HCT116 (cell line): Measurements from ENCODE around the gene WDFY2. TPM values are rescaled to one million over a fixed set of nuclear protein-coding genes. Genes with fewer than 3 reads are reported as not detected.

Source experiments
- ATAC-seq: fragments of 200-7000 bp; cut with Tn5 transposase; 2 replicates; pipeline ENCODE4 v1.9.1; 2020; ENCODE audit warnings: mild to moderate bottlenecking, moderate library complexity
- BruUV-seq: library from RNA; stranded (reverse); fragments of 400-500 nt; replicated peaks from 2 replicates; lab custom pipeline; 2021; lab: Mats Ljungman, UMichigan
- CTCF ChIA-PET: fragments of 300-600 bp; sonication (Branson Sonifier 250); formaldehyde crosslinking; loops from one replicate; lab custom pipeline; 2021; ENCODE audit warnings: antibody characterized with exemption; lab: Charles Lee
- POLR2A ChIA-PET: fragments of 300-600, 350-600 bp; sonication (Branson Sonifier 250); formaldehyde crosslinking; loops from one replicate; lab custom pipeline; 2021; ENCODE audit warnings: antibody characterized with exemption; lab: Charles Lee
- RAD21 ChIA-PET, 2 experiments: fragments of 300-600 bp; sonication (Branson Sonifier 250); formaldehyde crosslinking; loops; one replicate each; lab custom pipeline; 2023; ENCODE audit warnings: low total read pairs in 2 of 2; ENCODE audit not compliant: uncharacterized antibody in 2 of 2, unreplicated experiment in 2 of 2, low non-redundant PET in 1 of 2; lab: Charles Lee
- DNase-seq: peaks from one replicate; pipeline ENCODE4 v3.0.0-alpha.2; 2010; ENCODE audit warnings: low read depth, low spot score
- H2AFZ ChIP-seq: fragments of 200-600 bp; shearing (Covaris generic), sonication (generic); 2 replicates; pipeline ENCODE4 v1.6.1; 2017; ENCODE audit warnings: low read depth, mixed run types, mixed read lengths, antibody characterized with exemption, low read length; ENCODE audit not compliant: poor library complexity, severe bottlenecking
- H3K27ac ChIP-seq: 2 replicates; pipeline ENCODE4 v1.5.1; 2012; ENCODE audit warnings: low read depth, low read length
- H3K27me3 ChIP-seq: fragments of 200-600 bp; sonication (generic); 2 replicates; pipeline ENCODE4 v1.6.1; 2016; ENCODE audit warnings: mixed run types, low read length, mixed read lengths; ENCODE audit not compliant: insufficient read depth
- H3K36me3 ChIP-seq, 2 experiments: fragments of 200-500 bp in 1 of 2; fragments of 200-600 bp in 1 of 2; sonication (Bioruptor generic) in 1 of 2; sonication (generic) in 1 of 2; 2 replicates each; pipeline versions ENCODE4 v1.5.1 to v1.6.1; 2014 to 2016; ENCODE audit warnings: low read length in 2 of 2, inconsistent platforms in 1 of 2, mixed read lengths in 1 of 2, mixed run types in 1 of 2; ENCODE audit not compliant: insufficient read depth in 2 of 2, control insufficient read depth in 1 of 2
- H3K4me1 ChIP-seq, 2 experiments: fragments of 200-600 bp in 1 of 2; sonication (generic) in 1 of 2; 2 replicates each; pipeline versions ENCODE4 v1.5.1 to v1.6.1; 2012 to 2017; ENCODE audit warnings: low read length in 2 of 2, inconsistent platforms in 1 of 2, mild to moderate bottlenecking in 1 of 2, mixed read lengths in 1 of 2, mixed run types in 1 of 2, moderate library complexity in 1 of 2; ENCODE audit not compliant: insufficient read depth in 2 of 2, control insufficient read depth in 1 of 2
- H3K4me2 ChIP-seq: fragments of 200-600 bp; sonication (generic); 2 replicates; pipeline ENCODE4 v1.6.1; 2017; ENCODE audit warnings: mixed run types, low read length, mixed read lengths
- H3K4me3 ChIP-seq, 2 experiments: fragments of 200-600 bp in 1 of 2; sonication (generic) in 1 of 2; replicated peaks in 1 of 2; 2 replicates each; pipeline ENCODE4 v1.5.1; 2011 to 2016; ENCODE audit warnings: low read length in 2 of 2, control low read depth in 1 of 2, low read depth in 1 of 2, mild to moderate bottlenecking in 1 of 2, mixed read lengths in 1 of 2, mixed run types in 1 of 2
- H3K79me2 ChIP-seq: fragments of 200-600 bp; sonication (generic); 2 replicates; pipeline ENCODE4 v1.6.1; 2017; ENCODE audit warnings: mild to moderate bottlenecking, mixed run types, low read length, moderate library complexity, mixed read lengths; ENCODE audit not compliant: insufficient read depth
- H3K9ac ChIP-seq: fragments of 200-600 bp; sonication (generic); 2 replicates; pipeline ENCODE4 v1.6.1; 2016; ENCODE audit warnings: low read length, mixed read lengths
- H3K9me2 ChIP-seq: fragments of 200-600 bp; sonication (generic), shearing (Covaris generic); 2 replicates; pipeline ENCODE4 v1.6.1; 2017; ENCODE audit warnings: mixed run types, mild to moderate bottlenecking, moderate library complexity; ENCODE audit not compliant: insufficient read depth
- H3K9me3 ChIP-seq, 2 experiments: fragments of 200-500 bp in 1 of 2; fragments of 200-600 bp in 1 of 2; sonication (Bioruptor generic) in 1 of 2; sonication (generic) in 1 of 2; 2 replicates each; pipeline ENCODE4 v1.6.1; 2014 to 2017; ENCODE audit warnings: low read length in 2 of 2, mixed read lengths in 2 of 2, inconsistent platforms in 1 of 2, low read depth in 1 of 2, mild to moderate bottlenecking in 1 of 2, mixed run types in 1 of 2, moderate library complexity in 1 of 2; ENCODE audit not compliant: control insufficient read depth in 1 of 2, insufficient read depth in 1 of 2
- H4K20me1 ChIP-seq: fragments of 200-600 bp; sonication (generic), shearing (Covaris generic); 2 replicates; pipeline ENCODE4 v1.6.1; 2017; ENCODE audit warnings: mixed run types, mild to moderate bottlenecking, moderate library complexity; ENCODE audit not compliant: insufficient read depth
- CBX3 ChIP-seq: IDR thresholded peaks from 2 replicates; pipeline ENCODE4 v1.6.1; 2012; ENCODE audit warnings: low read depth
- EGR1 ChIP-seq: IDR thresholded peaks from 2 replicates; pipeline ENCODE4 v1.6.1; 2012; ENCODE audit warnings: low read depth
- ELF1 ChIP-seq: IDR thresholded peaks from 2 replicates; pipeline ENCODE4 v1.6.1; 2012; ENCODE audit warnings: low read depth, borderline replicate concordance
- EZH2 ChIP-seq: fragments of 200-600 bp; sonication (generic); IDR thresholded peaks from 2 replicates; pipeline ENCODE4 v1.6.1; 2017; ENCODE audit warnings: antibody characterized with exemption, mixed run types
- EZH2phosphoT487 ChIP-seq: fragments of 200-600 bp; IDR thresholded peaks from 2 replicates; pipeline ENCODE4 v1.6.1; 2018; ENCODE audit warnings: antibody characterized with exemption, borderline replicate concordance
- FOSL1 ChIP-seq: IDR thresholded peaks from 2 replicates; pipeline ENCODE4 v1.6.1; 2012; ENCODE audit warnings: low read depth
- POLR2A ChIP-seq: IDR thresholded peaks from 2 replicates; pipeline ENCODE4 v1.7.0; 2011; ENCODE audit warnings: borderline replicate concordance; ENCODE audit not compliant: insufficient read depth, insufficient read length; ENCODE audit errors: extremely low read depth
- POLR2AphosphoS5 ChIP-seq: IDR thresholded peaks from 2 replicates; pipeline ENCODE4 v1.6.1; 2011; ENCODE audit warnings: mild to moderate bottlenecking, low read depth, low read length, moderate library complexity
- RAD21 ChIP-seq: IDR thresholded peaks from 2 replicates; pipeline ENCODE4 v1.6.1; 2012; ENCODE audit warnings: low read depth, mild to moderate bottlenecking
- SIN3A ChIP-seq: IDR thresholded peaks from 2 replicates; pipeline ENCODE4 v1.6.1; 2012; ENCODE audit warnings: low read depth
- SP1 ChIP-seq: IDR thresholded peaks from 2 replicates; pipeline ENCODE4 v1.6.1; 2012; ENCODE audit warnings: low read depth
- SRF ChIP-seq: IDR thresholded peaks from 2 replicates; pipeline ENCODE4 v1.6.1; 2012; ENCODE audit warnings: low read depth
- YY1 ChIP-seq: IDR thresholded peaks from 2 replicates; pipeline ENCODE4 v1.6.1; 2011; ENCODE audit warnings: low read length, low read depth, moderate library complexity, mild to moderate bottlenecking; ENCODE audit not compliant: insufficient replicate concordance; ENCODE audit errors: extremely low read depth
- ZFX ChIP-seq: fragments of 450-650 bp; IDR thresholded peaks from 2 replicates; pipeline ENCODE4 v1.6.1; 2017
- ZNF274 ChIP-seq: fragments of 200-500 bp; sonication (Bioruptor generic); IDR thresholded peaks from 2 replicates; pipeline ENCODE4 v1.6.1; 2014; ENCODE audit warnings: mild to moderate bottlenecking, low read depth, low read length, inconsistent platforms
- intact Hi-C: fragments of 100-400 bp; cut with micrococcal nuclease; formaldehyde crosslinking; loops from 2 replicates; pipeline ENCODE4 v1.10.0; 2022
- total RNA-seq: library from RNA; stranded (reverse); gene quantifications from one replicate; pipeline ENCODE4 v1.2.1, GENCODE V29; 2021; ENCODE audit not compliant: unreplicated experiment
- TF ChIP-seq, protein P1 (sequence below): IDR thresholded peaks from 2 replicates; pipeline ENCODE4 v1.6.1; 2012
- TF ChIP-seq, protein P2 (sequence below): IDR thresholded peaks from 2 replicates; pipeline ENCODE4 v1.6.1; 2012
- TF ChIP-seq, protein P3 (sequence below): IDR thresholded peaks from 2 replicates; pipeline ENCODE4 v1.6.1; 2012; ENCODE audit warnings: low read depth
- TF ChIP-seq, protein P4 (sequence below), 3 experiments: fragments of 200-600 bp in 1 of 3; sonication (generic) in 1 of 3; IDR thresholded peaks in 2 of 3; conservative IDR thresholded peaks in 1 of 3; 2 replicates each; pipeline ENCODE4 v1.5.1; 2012 to 2017; ENCODE audit warnings: low read depth in 2 of 3, low read length in 2 of 3, antibody characterized with exemption in 1 of 3, borderline replicate concordance in 1 of 3, control low read depth in 1 of 3, mild to moderate bottlenecking in 1 of 3, mixed read lengths in 1 of 3, mixed run types in 1 of 3, moderate library complexity in 1 of 3; ENCODE audit not compliant: insufficient read depth in 1 of 3
- TF ChIP-seq, protein P5 (sequence below): IDR thresholded peaks from 2 replicates; pipeline ENCODE4 v1.6.1; 2011; ENCODE audit warnings: mild to moderate bottlenecking, low read length, moderate library complexity; ENCODE audit not compliant: insufficient replicate concordance; ENCODE audit errors: extremely low read depth

WDFY2 gene
- total RNA-seq, 1 experiment from 2014 or later: 6.1 TPM

DNA sequence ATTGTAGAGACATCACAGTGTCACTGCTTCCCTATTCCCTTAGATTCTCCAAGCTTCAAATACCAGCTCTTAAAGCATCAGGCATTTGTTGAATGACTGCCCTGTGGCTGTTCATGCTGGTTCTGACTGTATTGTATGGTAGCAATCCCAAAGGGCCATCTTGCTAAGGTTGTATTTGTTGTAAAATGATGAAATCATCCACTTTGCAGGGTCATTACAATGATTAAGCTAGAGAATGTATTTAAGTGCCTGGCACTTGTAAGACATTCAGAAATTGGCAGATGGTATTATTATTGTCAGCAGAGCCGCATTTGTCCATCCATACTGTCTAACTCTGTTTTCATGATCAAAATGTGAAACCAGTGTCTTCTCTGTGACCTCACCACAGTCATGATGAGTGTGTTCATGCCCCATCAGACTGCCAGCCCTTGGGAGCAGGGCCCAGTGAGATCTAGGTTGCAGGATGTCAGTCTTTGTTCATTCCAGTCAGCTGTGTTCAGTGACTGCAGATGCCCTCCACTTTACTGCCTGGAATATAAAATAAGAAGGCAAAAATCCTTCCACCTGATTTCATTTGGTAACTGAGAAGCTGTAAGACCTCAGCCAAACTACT, 133.6 kb downstream of the WDFY2 start:
- RAD21 ChIA-PET: no interaction called here
- H3K9ac ChIP-seq: no peak overlapping the region

More for the DNA sequence above, 133.6 kb downstream of the WDFY2 start:
- Histone ChIP-seq H3K4me3 (no peak overlapping the region), H3K36me3 (no peaks in the 10 kb centered on the region), H4K20me1 (no peaks in the 10 kb centered on the region), H3K4me2 (no peak overlapping the region), H3K79me2 (no peaks in the 10 kb centered on the region), H3K9me3 (no peaks in the 10 kb centered on the region), H3K27me3 (no peaks in the 10 kb centered on the region), H3K27ac (no peak overlapping the region), H3K9me2 (no peaks in the 10 kb centered on the region), H3K4me1 (peaks cover 3 to 16% of the 10 kb centered on the region in 2 experiments; a peak in 2 of 4 replicates), H2AFZ (no peak overlapping the region)
- intact Hi-C loops: no loop called here
- BruUV-seq: no TSS peak
- DNase-seq (no peak), ATAC-seq (no peak)
- POLR2A ChIA-PET: no interaction called here
- TF ChIP-seq POLR2AphosphoS5 (no peak), ZNF274 (no peak), FOSL1 (no peak), ELF1 (no peak), YY1 (no peak), SRF (no peak), EGR1 (no peak), RAD21 (no peak), EZH2 (no peak), POLR2A (no peak), ZFX (no peak), EZH2phosphoT487 (no peak), SIN3A (no peak), SP1 (no peak), CBX3 (no peak)
- TF ChIP-seq, protein P1, sequence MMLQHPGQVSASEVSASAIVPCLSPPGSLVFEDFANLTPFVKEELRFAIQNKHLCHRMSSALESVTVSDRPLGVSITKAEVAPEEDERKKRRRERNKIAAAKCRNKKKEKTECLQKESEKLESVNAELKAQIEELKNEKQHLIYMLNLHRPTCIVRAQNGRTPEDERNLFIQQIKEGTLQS: no peak
- TF ChIP-seq, protein P2, sequence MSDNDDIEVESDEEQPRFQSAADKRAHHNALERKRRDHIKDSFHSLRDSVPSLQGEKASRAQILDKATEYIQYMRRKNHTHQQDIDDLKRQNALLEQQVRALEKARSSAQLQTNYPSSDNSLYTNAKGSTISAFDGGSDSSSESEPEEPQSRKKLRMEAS: no peak
- TF ChIP-seq, protein P3, sequence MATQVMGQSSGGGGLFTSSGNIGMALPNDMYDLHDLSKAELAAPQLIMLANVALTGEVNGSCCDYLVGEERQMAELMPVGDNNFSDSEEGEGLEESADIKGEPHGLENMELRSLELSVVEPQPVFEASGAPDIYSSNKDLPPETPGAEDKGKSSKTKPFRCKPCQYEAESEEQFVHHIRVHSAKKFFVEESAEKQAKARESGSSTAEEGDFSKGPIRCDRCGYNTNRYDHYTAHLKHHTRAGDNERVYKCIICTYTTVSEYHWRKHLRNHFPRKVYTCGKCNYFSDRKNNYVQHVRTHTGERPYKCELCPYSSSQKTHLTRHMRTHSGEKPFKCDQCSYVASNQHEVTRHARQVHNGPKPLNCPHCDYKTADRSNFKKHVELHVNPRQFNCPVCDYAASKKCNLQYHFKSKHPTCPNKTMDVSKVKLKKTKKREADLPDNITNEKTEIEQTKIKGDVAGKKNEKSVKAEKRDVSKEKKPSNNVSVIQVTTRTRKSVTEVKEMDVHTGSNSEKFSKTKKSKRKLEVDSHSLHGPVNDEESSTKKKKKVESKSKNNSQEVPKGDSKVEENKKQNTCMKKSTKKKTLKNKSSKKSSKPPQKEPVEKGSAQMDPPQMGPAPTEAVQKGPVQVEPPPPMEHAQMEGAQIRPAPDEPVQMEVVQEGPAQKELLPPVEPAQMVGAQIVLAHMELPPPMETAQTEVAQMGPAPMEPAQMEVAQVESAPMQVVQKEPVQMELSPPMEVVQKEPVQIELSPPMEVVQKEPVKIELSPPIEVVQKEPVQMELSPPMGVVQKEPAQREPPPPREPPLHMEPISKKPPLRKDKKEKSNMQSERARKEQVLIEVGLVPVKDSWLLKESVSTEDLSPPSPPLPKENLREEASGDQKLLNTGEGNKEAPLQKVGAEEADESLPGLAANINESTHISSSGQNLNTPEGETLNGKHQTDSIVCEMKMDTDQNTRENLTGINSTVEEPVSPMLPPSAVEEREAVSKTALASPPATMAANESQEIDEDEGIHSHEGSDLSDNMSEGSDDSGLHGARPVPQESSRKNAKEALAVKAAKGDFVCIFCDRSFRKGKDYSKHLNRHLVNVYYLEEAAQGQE: no peak
- TF ChIP-seq, protein P4, sequence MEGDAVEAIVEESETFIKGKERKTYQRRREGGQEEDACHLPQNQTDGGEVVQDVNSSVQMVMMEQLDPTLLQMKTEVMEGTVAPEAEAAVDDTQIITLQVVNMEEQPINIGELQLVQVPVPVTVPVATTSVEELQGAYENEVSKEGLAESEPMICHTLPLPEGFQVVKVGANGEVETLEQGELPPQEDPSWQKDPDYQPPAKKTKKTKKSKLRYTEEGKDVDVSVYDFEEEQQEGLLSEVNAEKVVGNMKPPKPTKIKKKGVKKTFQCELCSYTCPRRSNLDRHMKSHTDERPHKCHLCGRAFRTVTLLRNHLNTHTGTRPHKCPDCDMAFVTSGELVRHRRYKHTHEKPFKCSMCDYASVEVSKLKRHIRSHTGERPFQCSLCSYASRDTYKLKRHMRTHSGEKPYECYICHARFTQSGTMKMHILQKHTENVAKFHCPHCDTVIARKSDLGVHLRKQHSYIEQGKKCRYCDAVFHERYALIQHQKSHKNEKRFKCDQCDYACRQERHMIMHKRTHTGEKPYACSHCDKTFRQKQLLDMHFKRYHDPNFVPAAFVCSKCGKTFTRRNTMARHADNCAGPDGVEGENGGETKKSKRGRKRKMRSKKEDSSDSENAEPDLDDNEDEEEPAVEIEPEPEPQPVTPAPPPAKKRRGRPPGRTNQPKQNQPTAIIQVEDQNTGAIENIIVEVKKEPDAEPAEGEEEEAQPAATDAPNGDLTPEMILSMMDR (IDR thresholded peaks at IDR 0.05 in 2 of 3, conservative IDR thresholded peaks at IDR 0.05 in 1 of 3; ENCODE audit: borderline replicate concordance in 1 of 3, insufficient read depth in 1 of 3, low read depth in 2 of 3, low read length in 2 of 3): no peak
- TF ChIP-seq, protein P5, sequence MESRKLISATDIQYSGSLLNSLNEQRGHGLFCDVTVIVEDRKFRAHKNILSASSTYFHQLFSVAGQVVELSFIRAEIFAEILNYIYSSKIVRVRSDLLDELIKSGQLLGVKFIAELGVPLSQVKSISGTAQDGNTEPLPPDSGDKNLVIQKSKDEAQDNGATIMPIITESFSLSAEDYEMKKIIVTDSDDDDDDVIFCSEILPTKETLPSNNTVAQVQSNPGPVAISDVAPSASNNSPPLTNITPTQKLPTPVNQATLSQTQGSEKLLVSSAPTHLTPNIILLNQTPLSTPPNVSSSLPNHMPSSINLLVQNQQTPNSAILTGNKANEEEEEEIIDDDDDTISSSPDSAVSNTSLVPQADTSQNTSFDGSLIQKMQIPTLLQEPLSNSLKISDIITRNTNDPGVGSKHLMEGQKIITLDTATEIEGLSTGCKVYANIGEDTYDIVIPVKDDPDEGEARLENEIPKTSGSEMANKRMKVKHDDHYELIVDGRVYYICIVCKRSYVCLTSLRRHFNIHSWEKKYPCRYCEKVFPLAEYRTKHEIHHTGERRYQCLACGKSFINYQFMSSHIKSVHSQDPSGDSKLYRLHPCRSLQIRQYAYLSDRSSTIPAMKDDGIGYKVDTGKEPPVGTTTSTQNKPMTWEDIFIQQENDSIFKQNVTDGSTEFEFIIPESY: no peak
- CTCF ChIA-PET: no interaction called here
